ENCODE data around the gene PODXL2. TPM values are rescaled to one million over a fixed set of nuclear protein-coding genes. Genes with fewer than 3 reads are reported as not detected.

PODXL2 gene
- total and polyA plus RNA-seq, 4 donors: 1.3 to 4.0 (median 2.1) TPM

DNA sequence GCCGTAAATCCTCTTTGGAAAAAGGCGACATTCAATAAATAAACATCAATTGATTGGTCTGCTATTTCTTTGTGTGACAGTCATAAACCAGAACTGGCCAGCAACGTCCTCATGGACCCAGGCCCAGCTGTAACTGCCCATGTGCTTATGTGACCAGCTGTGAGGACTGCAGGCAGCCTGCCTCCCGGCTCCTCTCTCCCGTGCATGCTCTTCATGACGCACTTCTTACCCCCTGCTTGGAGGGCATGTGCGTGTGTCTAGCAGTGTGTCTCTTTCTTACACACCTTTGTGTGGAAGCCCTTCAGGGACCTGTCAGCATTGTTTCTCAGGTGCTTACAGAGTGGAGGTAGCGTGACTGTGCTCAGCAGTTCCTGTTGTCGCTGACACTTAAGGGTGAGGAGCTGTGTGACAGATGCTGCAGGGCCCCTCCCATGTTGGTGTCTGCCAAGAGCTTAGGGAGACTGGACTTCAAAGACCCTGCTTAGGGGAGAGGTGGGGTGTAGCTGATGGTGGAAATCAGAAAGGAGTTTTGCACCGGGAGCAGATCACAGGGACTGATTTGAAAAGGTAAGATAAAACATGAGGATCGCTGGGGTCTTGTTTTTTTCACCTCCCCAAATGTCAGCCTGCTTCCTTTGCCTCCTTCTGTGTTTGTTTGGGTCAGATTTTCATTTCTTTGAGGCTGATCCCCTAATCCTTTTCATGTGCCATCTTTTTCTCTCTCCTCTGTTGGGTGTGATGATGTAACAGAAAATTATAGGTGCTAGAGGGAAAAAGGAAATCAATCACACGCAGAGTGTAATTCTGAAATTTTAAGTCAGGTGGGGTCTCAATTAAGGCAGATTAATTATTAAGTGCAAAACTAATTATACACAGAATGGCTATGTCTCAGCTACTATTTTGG is 2.1 kb downstream of the PODXL2 start:
- ATAC-seq (ENCODE audit: low FRiP score) (no peak), DNase-seq (peak in 1 of 2 donors; percentile 47)
- Histone ChIP-seq H3K27me3 (ENCODE audit: control insufficient read depth in 1 of 2, insufficient read depth in 2 of 2, low read length in 1 of 2) (no peaks in the 10 kb centered on the region), H3K27ac (ENCODE audit: low read depth in 1 of 2, low read length in 2 of 2) (no peak overlapping the region), H3K36me3 (ENCODE audit: control insufficient read depth in 1 of 2, insufficient read depth in 2 of 2, low read length in 1 of 2) (no peaks in the 10 kb centered on the region), H3K4me1 (ENCODE audit: control insufficient read depth in 1 of 2, insufficient read depth in 2 of 2, low read length in 2 of 2) (no peaks in the 10 kb centered on the region), H3K4me3 (ENCODE audit: low read length in 2 of 2) (no peak overlapping the region), H3K9me3 (ENCODE audit: control insufficient read depth, low read length) (no peaks in the 10 kb centered on the region)
- intact Hi-C loops (cut with DNase I): no loop called here
- 94 to 95% methylated on average over 12 of the region's 12 CpGs for WGBS, 2 donors

DNA sequence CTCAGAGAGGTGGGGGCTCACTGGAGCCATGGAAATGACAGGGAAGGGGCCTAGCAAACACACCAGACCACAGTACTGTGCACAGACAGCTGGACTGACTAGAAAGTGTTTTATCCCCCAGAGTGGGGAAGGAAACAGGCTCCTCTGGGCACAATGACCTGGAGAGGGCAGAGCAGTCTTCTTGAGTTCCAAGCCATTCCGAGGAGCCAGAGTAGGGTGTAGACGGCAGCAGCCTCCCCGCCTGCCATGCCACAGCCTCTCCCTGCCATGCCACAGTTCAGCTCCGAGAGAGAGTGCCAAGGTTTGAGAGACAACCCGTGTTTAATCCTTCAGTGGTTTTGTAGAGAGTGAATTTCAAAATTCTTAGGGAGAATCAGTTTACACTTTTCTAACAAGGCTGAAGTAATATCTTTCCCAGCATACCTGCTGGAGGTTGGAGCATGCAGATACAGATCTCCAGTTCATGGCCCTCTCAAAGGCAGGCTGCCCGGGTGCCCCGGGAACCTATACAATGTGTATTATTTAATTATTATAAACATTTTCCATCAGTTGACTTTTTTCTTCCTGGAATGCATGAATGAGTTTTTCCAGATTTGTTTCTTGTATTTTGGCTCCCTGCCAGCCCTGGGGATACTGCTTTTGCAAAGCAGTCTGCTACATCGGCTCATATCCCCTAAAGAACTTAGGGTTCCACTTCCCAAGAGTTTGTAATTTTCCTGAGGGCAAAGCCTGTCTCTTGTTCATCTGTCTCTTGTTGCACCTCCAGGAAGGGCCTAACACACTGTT is 3.2 kb downstream of the PODXL2 start:
- intact Hi-C loops (cut with DNase I): no loop called here
- Histone ChIP-seq H3K4me1 (ENCODE audit: control insufficient read depth in 1 of 2, insufficient read depth in 2 of 2, low read length in 2 of 2) (no peaks in the 10 kb centered on the region), H3K27ac (ENCODE audit: low read depth in 1 of 2, low read length in 2 of 2) (no peak overlapping the region), H3K27me3 (ENCODE audit: control insufficient read depth in 1 of 2, insufficient read depth in 2 of 2, low read length in 1 of 2) (no peaks in the 10 kb centered on the region), H3K4me3 (ENCODE audit: low read length in 2 of 2) (no peak overlapping the region), H3K9me3 (ENCODE audit: control insufficient read depth, low read length) (no peaks in the 10 kb centered on the region), H3K36me3 (ENCODE audit: control insufficient read depth in 1 of 2, insufficient read depth in 2 of 2, low read length in 1 of 2) (no peaks in the 10 kb centered on the region)
- 74 to 83% methylated on average over 8 of the region's 8 CpGs for WGBS, 2 donors
- DNase-seq (peak in 1 of 2 donors; percentile 30), ATAC-seq (ENCODE audit: low FRiP score) (no peak)

DNA sequence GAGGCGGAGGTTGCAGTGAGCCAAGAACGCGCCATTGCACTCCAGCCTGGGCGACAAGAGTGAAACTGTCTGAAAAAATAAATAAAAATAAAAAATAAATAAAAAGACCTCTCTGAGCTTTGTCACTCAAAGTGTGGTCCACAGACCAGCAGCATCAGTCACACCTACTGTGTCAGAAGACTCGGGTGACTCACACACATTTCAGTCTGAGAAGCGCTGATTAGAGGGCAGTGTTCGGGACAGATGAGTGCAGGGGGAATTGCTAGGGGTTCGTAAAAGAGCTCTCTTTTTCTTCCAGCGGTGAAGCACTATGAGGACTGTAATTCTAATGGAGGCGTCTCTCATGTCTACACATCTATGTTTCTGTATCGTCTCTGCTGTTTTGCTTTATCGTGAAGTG is 5.7 kb downstream of the PODXL2 start:
- Histone ChIP-seq H3K27me3 (ENCODE audit: control insufficient read depth in 1 of 2, insufficient read depth in 2 of 2, low read length in 1 of 2) (peaks cover 0 to 2% of the 10 kb centered on the region in 2 donors), H3K4me1 (ENCODE audit: control insufficient read depth in 1 of 2, insufficient read depth in 2 of 2, low read length in 2 of 2) (no peaks in the 10 kb centered on the region), H3K36me3 (ENCODE audit: control insufficient read depth in 1 of 2, insufficient read depth in 2 of 2, low read length in 1 of 2) (no peaks in the 10 kb centered on the region), H3K27ac (ENCODE audit: low read depth in 1 of 2, low read length in 2 of 2) (no peak overlapping the region), H3K4me3 (ENCODE audit: low read length in 2 of 2) (no peak overlapping the region), H3K9me3 (ENCODE audit: control insufficient read depth, low read length) (no peaks in the 10 kb centered on the region)
- WGBS, 2 donors: 92 to 94% methylated on average over 12 of the region's 12 CpGs
- peak in 1 of 2 donors; percentile 6 for DNase-seq
- ATAC-seq (ENCODE audit: low FRiP score): no peak
- intact Hi-C loops (cut with DNase I): no loop called here

DNA sequence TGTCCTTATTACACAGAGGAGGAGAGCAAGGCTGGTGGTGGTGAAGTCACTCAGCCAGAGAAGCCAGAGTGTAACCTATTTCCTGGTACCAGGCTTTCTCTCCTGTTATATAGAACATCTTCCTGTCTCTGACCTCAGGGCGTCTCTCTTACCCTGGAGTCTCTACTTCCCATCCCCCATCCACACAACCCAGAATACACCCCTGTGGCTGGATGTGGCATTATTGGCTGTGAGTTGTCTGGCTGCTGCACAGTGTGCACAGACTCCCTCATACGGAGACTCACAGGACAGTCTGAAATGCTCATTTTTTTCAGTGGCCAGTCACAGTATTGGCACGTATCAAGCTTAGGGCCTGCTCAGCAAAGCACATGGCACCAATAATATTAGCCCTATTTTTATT is 8.6 kb downstream of the PODXL2 start:
- intact Hi-C loops (cut with DNase I): no loop called here

DNA sequence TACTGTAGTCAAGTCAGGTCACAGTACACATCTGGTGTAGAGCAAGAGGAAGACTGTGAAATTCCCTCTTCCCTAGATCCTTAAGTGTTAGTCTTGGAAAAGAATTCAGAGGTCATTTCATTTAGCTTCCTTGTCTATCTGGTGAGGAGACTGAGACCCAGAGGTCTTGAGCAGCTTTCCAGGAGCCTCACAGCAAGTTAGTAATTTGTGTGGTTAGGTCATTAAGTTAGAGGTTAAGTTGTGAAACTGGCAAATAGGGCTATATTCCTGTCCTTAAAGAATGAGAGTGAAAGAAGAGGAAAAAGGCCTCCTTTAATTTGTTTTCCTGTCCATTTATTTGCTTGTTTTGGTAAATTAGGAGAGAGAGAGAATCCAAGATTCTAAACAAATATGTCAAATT is 9.0 kb downstream of the PODXL2 start:
- H3K27me3 ChIP-seq (ENCODE audit: control insufficient read depth in 1 of 2, insufficient read depth in 2 of 2, low read length in 1 of 2): peaks cover 0 to 2% of the 10 kb centered on the region in 2 donors
- no peaks in the 10 kb centered on the region for H3K4me1 ChIP-seq (ENCODE audit: control insufficient read depth in 1 of 2, insufficient read depth in 2 of 2, low read length in 2 of 2)
- no peak overlapping the region for H3K27ac ChIP-seq (ENCODE audit: low read depth in 1 of 2, low read length in 2 of 2)
- DNase-seq (no peak), ATAC-seq (ENCODE audit: low FRiP score) (no peak)
- intact Hi-C loops (cut with DNase I): no loop called here
- H3K4me3 ChIP-seq (ENCODE audit: low read length in 2 of 2): no peak overlapping the region
- no peaks in the 10 kb centered on the region for H3K36me3 ChIP-seq (ENCODE audit: control insufficient read depth in 1 of 2, insufficient read depth in 2 of 2, low read length in 1 of 2)
- H3K9me3 ChIP-seq (ENCODE audit: control insufficient read depth, low read length): no peaks in the 10 kb centered on the region

More for the DNA sequence above, 8.6 kb downstream of the PODXL2 start:
- Histone ChIP-seq H3K27me3 (ENCODE audit: control insufficient read depth in 1 of 2, insufficient read depth in 2 of 2, low read length in 1 of 2) (peaks cover 0 to 2% of the 10 kb centered on the region in 2 donors), H3K4me1 (ENCODE audit: control insufficient read depth in 1 of 2, insufficient read depth in 2 of 2, low read length in 2 of 2) (no peaks in the 10 kb centered on the region), H3K27ac (ENCODE audit: low read depth in 1 of 2, low read length in 2 of 2) (no peak overlapping the region), H3K9me3 (ENCODE audit: control insufficient read depth, low read length) (no peaks in the 10 kb centered on the region), H3K36me3 (ENCODE audit: control insufficient read depth in 1 of 2, insufficient read depth in 2 of 2, low read length in 1 of 2) (no peaks in the 10 kb centered on the region), H3K4me3 (ENCODE audit: low read length in 2 of 2) (no peak overlapping the region)
- DNase-seq (peak in 1 of 2 donors; percentile 0), ATAC-seq (ENCODE audit: low FRiP score) (no peak)
- 57 to 72% methylated on average over 3 of the region's 3 CpGs for WGBS, 2 donors

DNA sequence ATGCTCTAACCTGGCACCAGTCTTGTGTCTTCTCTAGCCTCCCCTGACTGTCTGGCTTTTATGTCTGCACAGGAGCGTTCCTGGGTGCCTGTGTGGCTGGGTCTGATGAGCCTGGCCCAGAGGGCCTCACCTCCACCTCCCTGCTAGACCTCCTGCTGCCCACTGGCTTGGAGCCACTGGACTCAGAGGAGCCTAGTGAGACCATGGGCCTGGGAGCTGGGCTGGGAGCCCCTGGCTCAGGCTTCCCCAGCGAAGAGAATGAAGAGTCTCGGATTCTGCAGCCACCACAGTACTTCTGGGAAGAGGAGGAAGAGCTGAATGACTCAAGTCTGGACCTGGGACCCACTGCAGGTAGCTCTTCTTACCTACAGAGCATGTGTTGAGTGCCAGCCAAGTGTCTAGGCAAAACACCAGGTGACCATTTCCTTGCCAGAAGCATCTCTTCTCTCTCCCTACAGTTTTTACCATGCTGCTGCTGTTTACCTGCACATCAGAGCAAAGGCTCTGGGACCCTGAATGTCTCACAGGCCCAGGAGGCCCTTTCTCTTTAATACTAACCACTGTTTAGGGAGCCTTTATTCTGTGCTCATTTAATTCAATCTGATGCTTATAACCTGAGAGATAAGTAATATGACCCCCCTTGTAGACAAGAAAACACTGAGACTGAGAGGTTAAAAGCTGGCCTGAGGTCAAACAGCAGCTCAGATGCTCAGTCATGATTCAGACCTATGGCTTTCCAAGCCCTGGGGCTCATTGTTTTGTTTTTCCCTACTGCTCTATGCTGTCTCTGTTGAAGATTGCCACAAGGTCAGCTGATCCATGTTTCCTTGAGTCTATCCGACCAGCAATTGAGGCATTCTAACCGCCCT is 10.4 kb downstream of the PODXL2 start:
- intact Hi-C loops (cut with DNase I): no loop called here
- WGBS, 2 donors: 88 to 95% methylated on average over 5 of the region's 5 CpGs
- Histone ChIP-seq H3K4me3 (ENCODE audit: low read length in 2 of 2) (no peak overlapping the region), H3K27me3 (ENCODE audit: control insufficient read depth in 1 of 2, insufficient read depth in 2 of 2, low read length in 1 of 2) (peaks cover 0 to 2% of the 10 kb centered on the region in 2 donors), H3K9me3 (ENCODE audit: control insufficient read depth, low read length) (no peaks in the 10 kb centered on the region), H3K36me3 (ENCODE audit: control insufficient read depth in 1 of 2, insufficient read depth in 2 of 2, low read length in 1 of 2) (no peaks in the 10 kb centered on the region), H3K4me1 (ENCODE audit: control insufficient read depth in 1 of 2, insufficient read depth in 2 of 2, low read length in 2 of 2) (no peaks in the 10 kb centered on the region), H3K27ac (ENCODE audit: low read depth in 1 of 2, low read length in 2 of 2) (no peak overlapping the region)
- DNase-seq (peak in 1 of 2 donors; percentile 59), ATAC-seq (ENCODE audit: low FRiP score) (no peak)

DNA sequence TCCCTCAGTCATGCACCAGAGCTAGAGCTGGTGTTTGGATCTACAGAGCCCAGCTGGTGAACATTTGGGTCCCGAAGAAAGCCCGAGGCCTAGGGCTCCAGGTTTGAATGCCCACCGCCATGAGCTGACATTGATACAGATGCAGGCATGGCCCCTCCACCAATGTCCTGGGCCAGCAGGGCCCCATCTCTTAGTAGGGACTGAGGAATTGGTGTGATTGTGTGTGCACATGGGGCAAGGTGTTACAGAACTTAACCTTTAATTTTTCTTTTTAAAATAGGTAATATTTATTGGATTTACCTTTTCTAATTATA is 11.0 kb downstream of the PODXL2 start:
- 97% methylated on average over 3 of the region's 3 CpGs for WGBS, 2 donors
- Histone ChIP-seq H3K27me3 (ENCODE audit: control insufficient read depth in 1 of 2, insufficient read depth in 2 of 2, low read length in 1 of 2) (peaks cover 0 to 2% of the 10 kb centered on the region in 2 donors), H3K27ac (ENCODE audit: low read depth in 1 of 2, low read length in 2 of 2) (no peak overlapping the region), H3K9me3 (ENCODE audit: control insufficient read depth, low read length) (no peaks in the 10 kb centered on the region), H3K4me1 (ENCODE audit: control insufficient read depth in 1 of 2, insufficient read depth in 2 of 2, low read length in 2 of 2) (no peaks in the 10 kb centered on the region), H3K4me3 (ENCODE audit: low read length in 2 of 2) (no peak overlapping the region), H3K36me3 (ENCODE audit: control insufficient read depth in 1 of 2, insufficient read depth in 2 of 2, low read length in 1 of 2) (peaks cover 0 to 1% of the 10 kb centered on the region in 2 donors)
- ATAC-seq (ENCODE audit: low FRiP score): no peak
- intact Hi-C loops (cut with DNase I): no loop called here
- DNase-seq: peak in 1 of 2 donors; percentile 59

DNA sequence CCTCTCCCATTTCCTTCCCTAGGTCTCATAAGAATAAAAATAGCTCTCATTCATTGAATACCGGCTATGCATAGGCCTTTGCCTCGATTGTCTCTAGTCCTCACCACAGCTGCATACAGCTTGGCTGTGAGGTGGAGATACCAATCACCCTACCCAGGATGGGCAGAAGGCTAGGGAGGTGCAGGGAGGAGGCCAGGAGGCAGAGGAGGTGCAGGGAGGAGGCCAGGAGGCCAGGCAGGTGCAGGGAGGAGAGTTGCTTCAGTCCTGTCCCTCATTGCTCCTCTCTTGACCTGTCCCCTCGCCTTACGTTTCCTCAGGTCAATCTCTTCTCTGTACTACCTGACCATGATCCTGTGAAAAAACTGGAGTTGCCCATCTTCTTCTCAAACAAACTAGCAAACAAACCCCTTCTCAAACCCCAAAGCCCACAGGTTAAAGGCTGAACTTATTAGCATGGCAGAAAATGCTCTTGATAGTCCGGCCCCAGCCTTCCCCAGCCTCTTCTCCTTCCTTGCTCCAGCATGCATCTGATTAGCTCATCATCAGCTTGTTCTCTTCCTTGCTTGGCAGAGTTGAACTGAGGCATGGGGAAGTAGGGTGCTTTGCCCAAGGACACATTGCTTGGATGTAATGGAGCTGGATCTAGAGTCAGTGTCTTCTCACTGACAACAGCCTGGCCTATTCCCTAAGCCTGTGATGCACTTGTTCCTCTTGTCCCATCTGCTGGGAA is 15.8 kb downstream of the PODXL2 start:
- intact Hi-C loops (cut with DNase I): no loop called here
- no peaks in the 10 kb centered on the region for H3K27me3 ChIP-seq (ENCODE audit: control insufficient read depth in 1 of 2, insufficient read depth in 2 of 2, low read length in 1 of 2)
- DNase-seq (peak in 1 of 2 donors; percentile 19), ATAC-seq (ENCODE audit: low FRiP score) (no peak)
- no peak overlapping the region for H3K27ac ChIP-seq (ENCODE audit: low read depth in 1 of 2, low read length in 2 of 2)
- no peak overlapping the region for H3K4me3 ChIP-seq (ENCODE audit: low read length in 2 of 2)
- H3K4me1 ChIP-seq (ENCODE audit: control insufficient read depth in 1 of 2, insufficient read depth in 2 of 2, low read length in 2 of 2): no peaks in the 10 kb centered on the region
- WGBS, 2 donors: 89 to 90% methylated on average over 5 of the region's 5 CpGs
- H3K36me3 ChIP-seq (ENCODE audit: control insufficient read depth in 1 of 2, insufficient read depth in 2 of 2, low read length in 1 of 2): peaks cover 0 to 1% of the 10 kb centered on the region in 2 donors
- H3K9me3 ChIP-seq (ENCODE audit: control insufficient read depth, low read length): no peaks in the 10 kb centered on the region
